CD4-positive, alpha-beta memory T cell (primary cell): ENCODE measurements around the gene UBP1. TPM values are rescaled to one million over a fixed set of nuclear protein-coding genes. Genes with fewer than 3 reads are reported as not detected.

ENCODE experiments used
- CTCF ChIA-PET: fragments of 350-600 bp; sonication (Branson Sonifier 250); formaldehyde crosslinking; loops from one replicate; lab custom pipeline; 2021; ENCODE audit warnings: inconsistent platforms; ENCODE audit not compliant: partially characterized antibody; lab: Charles Lee
- POLR2A ChIA-PET: fragments of 350-600 bp; sonication (Branson Sonifier 250); formaldehyde crosslinking; loops from one replicate; lab custom pipeline; 2021; ENCODE audit not compliant: partially characterized antibody; lab: Charles Lee
- DNase-seq, 5 donors: peaks; one replicate each; pipeline versions ENCODE4 v3.0.0 to v3.0.0-alpha.2; 2020 to 2022; ENCODE audit warnings: mixed read lengths in 1 of 5
- H3K27ac ChIP-seq: one replicate; pipeline ENCODE4 v1.7.0; 2013; ENCODE audit warnings: low read depth, low read length
- H3K27me3 ChIP-seq: 2 replicates; pipeline ENCODE4 v1.7.0; 2013; ENCODE audit warnings: mild to moderate bottlenecking, low read length, moderate library complexity; ENCODE audit not compliant: insufficient read depth
- H3K36me3 ChIP-seq: 2 replicates; pipeline ENCODE4 v1.7.0; 2013; ENCODE audit warnings: mild to moderate bottlenecking, low read length, moderate library complexity; ENCODE audit not compliant: insufficient read depth
- H3K4me1 ChIP-seq: 2 replicates; pipeline ENCODE4 v1.7.0; 2013; ENCODE audit warnings: mild to moderate bottlenecking, low read length, moderate library complexity; ENCODE audit not compliant: insufficient read depth
- H3K4me3 ChIP-seq, 2 donors: one replicate each; pipeline ENCODE4 v1.7.0; 2013; ENCODE audit warnings: low read length in 2 of 2, mild to moderate bottlenecking in 1 of 2
- H3K9me3 ChIP-seq, 2 donors: one replicate each; pipeline ENCODE4 v1.7.0; 2013; ENCODE audit warnings: low read length in 2 of 2, control low read depth in 1 of 2; ENCODE audit not compliant: control insufficient read depth in 1 of 2
- H3K27ac Mint-ChIP-seq, 7 donors: one replicate each; pipeline ENCODE4 v1.8.0; 2020 to 2021; ENCODE audit warnings: mixed read lengths in 7 of 7, mild to moderate bottlenecking in 6 of 7, inconsistent platforms in 3 of 7, moderate library complexity in 3 of 7
- H3K27me3 Mint-ChIP-seq, 2 donors: one replicate each; pipeline ENCODE4 v1.8.0; 2020 to 2021; ENCODE audit warnings: mixed read lengths in 2 of 2
- H3K36me3 Mint-ChIP-seq, 2 donors: one replicate each; pipeline ENCODE4 v1.8.0; 2020 to 2021; ENCODE audit warnings: mixed read lengths in 2 of 2, inconsistent platforms in 1 of 2, mild to moderate bottlenecking in 1 of 2
- H3K4me1 Mint-ChIP-seq, 4 donors: one replicate each; pipeline ENCODE4 v1.8.0; 2020 to 2021; ENCODE audit warnings: mixed read lengths in 4 of 4, mild to moderate bottlenecking in 1 of 4
- H3K4me3 Mint-ChIP-seq, 8 donors: one replicate each; pipeline ENCODE4 v1.8.0; 2020 to 2021; ENCODE audit warnings: mixed read lengths in 8 of 8, mild to moderate bottlenecking in 7 of 8, moderate library complexity in 6 of 8, inconsistent platforms in 3 of 8
- H3K9me3 Mint-ChIP-seq, 8 donors: one replicate each; pipeline ENCODE4 v1.8.0; 2020 to 2021; ENCODE audit warnings: mixed read lengths in 8 of 8, mild to moderate bottlenecking in 5 of 8, inconsistent platforms in 3 of 8, moderate library complexity in 1 of 8
- intact Hi-C: fragments of 100-400 bp; cut with micrococcal nuclease; formaldehyde crosslinking; loops from one replicate; pipeline ENCODE4 v1.15.1; 2023
- polyA plus RNA-seq, 2 donors: library from polyadenylated mRNA; unstranded; fragments of 300-500 nt; fragmentation: Illumina TruSeq; gene quantifications; one replicate each; pipeline ENCODE4 v1.2.3, GENCODE V29; 2021
- total RNA-seq, 2 experiments: library from RNA; stranded (reverse); gene quantifications; one replicate each; pipeline ENCODE4 v1.2.3, GENCODE V29; 2021

Gene UBP1
- total and polyA plus RNA-seq, 4 experiments from 2014 or later = 7.0 to 94.1 (median 53.2) TPM

- POLR2A ChIA-PET = no interaction called here
- Mint-ChIP-seq H3K36me3 (peaks cover 79 to 86% of the 10 kb centered on the region in 2 donors), H3K27me3 (no peaks in the 10 kb centered on the region), H3K4me3 (no peak overlapping the region), H3K9me3 (no peaks in the 10 kb centered on the region), H3K4me1 (peaks cover 0 to 9% (median 5%) of the 10 kb centered on the region in 4 donors), H3K27ac (peak overlapping the region in 1 of 7 donors; percentile 32)
- Histone ChIP-seq H3K4me1 (peaks cover 7% of the 10 kb centered on the region), H3K27me3 (no peaks in the 10 kb centered on the region), H3K36me3 (peaks cover 66% of the 10 kb centered on the region), H3K9me3 (no peaks in the 10 kb centered on the region), H3K27ac (no peak overlapping the region), H3K4me3 (no peak overlapping the region)
- DNase-seq = no peak
- intact Hi-C loops = no loop called here
- CTCF ChIA-PET = interaction anchor here (0.6 to 2.4 kb wide), 5 partner anchors 17 to 481 kb away, joined by 3 to 11 read pairs (median 3); no protein-coding TSS in a partner anchor
Observed at GRCh38 chr3:33394403-33395054, 45.7 kb downstream of the UBP1 start.

- H3K27ac Mint-ChIP-seq = peak overlapping the region in 4 of 7 donors; percentile 20 to 43 (median 38)
- H3K4me3 ChIP-seq = no peak overlapping the region
- intact Hi-C loops = no loop called here
- H3K36me3 ChIP-seq = peaks cover 56% of the 10 kb centered on the region
- ChIA-PET CTCF (no interaction called here), POLR2A (no interaction called here)
- no peak overlapping the region for H3K27ac ChIP-seq
- H3K9me3 ChIP-seq = no peaks in the 10 kb centered on the region
- H3K27me3 Mint-ChIP-seq = no peaks in the 10 kb centered on the region
- no peak for DNase-seq
- H3K36me3 Mint-ChIP-seq = peaks cover 74 to 82% of the 10 kb centered on the region in 2 donors
- H3K4me3 Mint-ChIP-seq = no peak overlapping the region
- H3K9me3 Mint-ChIP-seq = no peaks in the 10 kb centered on the region
- H3K4me1 Mint-ChIP-seq = peaks cover 0 to 9% (median 5%) of the 10 kb centered on the region in 4 donors
- H3K4me1 ChIP-seq = peaks cover 7% of the 10 kb centered on the region
- H3K27me3 ChIP-seq = no peaks in the 10 kb centered on the region
Observed at GRCh38 chr3:33392703-33393125, 47.5 kb downstream of the UBP1 start.

GRCh38 chr3:33392144-33392543 is 48.1 kb downstream of the UBP1 start:
- H3K36me3 ChIP-seq = peaks cover 50% of the 10 kb centered on the region
- no peak for DNase-seq
- H3K4me1 ChIP-seq = peaks cover 7% of the 10 kb centered on the region
- Mint-ChIP-seq H3K4me1 (peaks cover 2 to 9% (median 5%) of the 10 kb centered on the region in 4 donors), H3K27ac (peak overlapping the region in 5 of 7 donors; percentile 37 to 80 (median 65)), H3K36me3 (peaks cover 68 to 80% of the 10 kb centered on the region in 2 donors), H3K27me3 (no peaks in the 10 kb centered on the region), H3K9me3 (no peaks in the 10 kb centered on the region), H3K4me3 (no peak overlapping the region)
- no peaks in the 10 kb centered on the region for H3K9me3 ChIP-seq
- CTCF ChIA-PET = no interaction called here
- intact Hi-C loops = no loop called here
- no peaks in the 10 kb centered on the region for H3K27me3 ChIP-seq
- H3K4me3 ChIP-seq = no peak overlapping the region
- H3K27ac ChIP-seq = no peak overlapping the region
- POLR2A ChIA-PET = no interaction called here

- peaks cover 7% of the 10 kb centered on the region for H3K4me1 ChIP-seq
- H3K27ac ChIP-seq = no peak overlapping the region
- ChIA-PET POLR2A (no interaction called here), CTCF (interaction anchor here (1.3 to 2.6 kb wide), 3 partner anchors 18 to 396 kb away, joined by 3 to 12 read pairs (median 4); no protein-coding TSS in a partner anchor)
- H3K27me3 ChIP-seq = no peaks in the 10 kb centered on the region
- intact Hi-C loops = no loop called here
- H3K9me3 ChIP-seq = no peaks in the 10 kb centered on the region
- peaks cover 46% of the 10 kb centered on the region for H3K36me3 ChIP-seq
- peak overlapping the region in 1 of 8 donors; percentile 21 for H3K4me3 Mint-ChIP-seq
- H3K36me3 Mint-ChIP-seq = peaks cover 66 to 77% of the 10 kb centered on the region in 2 donors
- peaks cover 4 to 14% (median 6%) of the 10 kb centered on the region in 4 donors for H3K4me1 Mint-ChIP-seq
- no peaks in the 10 kb centered on the region for H3K27me3 Mint-ChIP-seq
- no peak for DNase-seq
- H3K27ac Mint-ChIP-seq = peak overlapping the region in 6 of 7 donors; percentile 37 to 80 (median 62)
- H3K4me3 ChIP-seq = no peak overlapping the region
- H3K9me3 Mint-ChIP-seq = no peaks in the 10 kb centered on the region
Observed at GRCh38 chr3:33391255-33391995, 48.8 kb downstream of the UBP1 start.

GRCh38 chr3:33389908-33390307 is 50.3 kb downstream of the UBP1 start:
- no peaks in the 10 kb centered on the region for H3K27me3 Mint-ChIP-seq
- intact Hi-C loops = no loop called here
- no peaks in the 10 kb centered on the region for H3K9me3 ChIP-seq
- peaks cover 53 to 73% of the 10 kb centered on the region in 2 donors for H3K36me3 Mint-ChIP-seq
- no peaks in the 10 kb centered on the region for H3K27me3 ChIP-seq
- H3K27ac ChIP-seq = no peak overlapping the region
- peaks cover 4 to 19% (median 13%) of the 10 kb centered on the region in 4 donors for H3K4me1 Mint-ChIP-seq
- H3K9me3 Mint-ChIP-seq = no peaks in the 10 kb centered on the region
- peaks cover 44% of the 10 kb centered on the region for H3K36me3 ChIP-seq
- peaks cover 12% of the 10 kb centered on the region for H3K4me1 ChIP-seq
- no peak overlapping the region for H3K4me3 ChIP-seq
- H3K27ac Mint-ChIP-seq = peak overlapping the region in 3 of 7 donors; percentile 24 to 48 (median 47)
- no peak for DNase-seq
- no peak overlapping the region for H3K4me3 Mint-ChIP-seq
- CTCF ChIA-PET = interaction anchor here (1.2 to 2.6 kb wide), 5 partner anchors 14 to 397 kb away, joined by 3 to 12 read pairs (median 4); no protein-coding TSS in a partner anchor
- POLR2A ChIA-PET = no interaction called here

- no peaks in the 10 kb centered on the region for H3K9me3 Mint-ChIP-seq
- Histone ChIP-seq H3K9me3 (no peaks in the 10 kb centered on the region), H3K27me3 (no peaks in the 10 kb centered on the region), H3K4me3 (no peak overlapping the region), H3K36me3 (peaks cover 44% of the 10 kb centered on the region), H3K27ac (no peak overlapping the region), H3K4me1 (peaks cover 12% of the 10 kb centered on the region)
- peaks cover 4 to 20% (median 13%) of the 10 kb centered on the region in 4 donors for H3K4me1 Mint-ChIP-seq
- no peak for DNase-seq
- POLR2A ChIA-PET = no interaction called here
- H3K27ac Mint-ChIP-seq = peak overlapping the region in 1 of 7 donors; percentile 84
- intact Hi-C loops = no loop called here
- no peak overlapping the region for H3K4me3 Mint-ChIP-seq
- CTCF ChIA-PET = interaction anchor here (1.5 to 2.6 kb wide), 2 partner anchors 13 to 16 kb away, joined by 4 to 12 read pairs; no protein-coding TSS in a partner anchor
- no peaks in the 10 kb centered on the region for H3K27me3 Mint-ChIP-seq
- peaks cover 52 to 73% of the 10 kb centered on the region in 2 donors for H3K36me3 Mint-ChIP-seq
Observed at GRCh38 chr3:33388374-33389100, 51.7 kb downstream of the UBP1 start.
